HUDEP-2 (cell line): Measurements from ENCODE around the gene COTL1.
A peak's percentile ranks its signal among the peaks of the same experiment; 100 is the strongest.

Source experiments
- DNase-seq, 76 experiments: peaks; one replicate each; lab custom pipeline; 2025; ENCODE audit not compliant: unreplicated experiment in 76 of 76; lab: John Stamatoyannopoulos, UW

The COTL1 gene

GRCh38 chr16:84614968-84615813 is 2.7 kb downstream of the COTL1 start:
- DNase-seq, result no peak

- no peak for DNase-seq
Measured at GRCh38 chr16:84614623-84614967, 3.3 kb downstream of the COTL1 start.

- DNase-seq, result no peak
Measured at GRCh38 chr16:84614073-84614459, 3.8 kb downstream of the COTL1 start.

- no peak for DNase-seq
Measured at GRCh38 chr16:84613408-84614072, 4.3 kb downstream of the COTL1 start.

GRCh38 chr16:84612686-84613085 is 5.2 kb downstream of the COTL1 start:
- no peak for DNase-seq

GRCh38 chr16:84611041-84611440 is 6.8 kb downstream of the COTL1 start:
- DNase-seq, result no peak

GRCh38 chr16:84610376-84610775 is 7.5 kb downstream of the COTL1 start:
- no peak for DNase-seq

GRCh38 chr16:84609563-84610177 is 8.2 kb downstream of the COTL1 start:
- no peak for DNase-seq

- no peak for DNase-seq
Measured at GRCh38 chr16:84608282-84608681, 9.6 kb downstream of the COTL1 start.

- DNase-seq, result peak in 10 of 76 experiments; percentile 5 to 39 (median 14)
Measured at GRCh38 chr16:84607694-84608093, 10.2 kb downstream of the COTL1 start.

GRCh38 chr16:84607061-84607460 is 10.8 kb downstream of the COTL1 start:
- DNase-seq, result no peak

GRCh38 chr16:84606081-84606875 is 11.6 kb downstream of the COTL1 start:
- DNase-seq, result no peak

- DNase-seq, result no peak
Measured at GRCh38 chr16:84605339-84605848, 12.5 kb downstream of the COTL1 start.

GRCh38 chr16:84604477-84605013 is 13.3 kb downstream of the COTL1 start:
- no peak for DNase-seq

- no peak for DNase-seq
Measured at GRCh38 chr16:84603940-84604339, 13.9 kb downstream of the COTL1 start.

GRCh38 chr16:84603140-84603816 is 14.6 kb downstream of the COTL1 start:
- DNase-seq, result no peak

- no peak for DNase-seq
Measured at GRCh38 chr16:84600343-84601229, 17.3 kb downstream of the COTL1 start.

- DNase-seq, result no peak
Measured at GRCh38 chr16:84599521-84600202, 18.2 kb downstream of the COTL1 start.
